GM19035 (cell line): ENCODE measurements around the gene KLK6.

Experiments
- ATAC-seq: cut with Tn5 transposase; IDR thresholded peaks from one replicate; pipeline ENCODE4 v1.9.1; 2021; ENCODE audit not compliant: unreplicated experiment

The KLK6 gene

DNA sequence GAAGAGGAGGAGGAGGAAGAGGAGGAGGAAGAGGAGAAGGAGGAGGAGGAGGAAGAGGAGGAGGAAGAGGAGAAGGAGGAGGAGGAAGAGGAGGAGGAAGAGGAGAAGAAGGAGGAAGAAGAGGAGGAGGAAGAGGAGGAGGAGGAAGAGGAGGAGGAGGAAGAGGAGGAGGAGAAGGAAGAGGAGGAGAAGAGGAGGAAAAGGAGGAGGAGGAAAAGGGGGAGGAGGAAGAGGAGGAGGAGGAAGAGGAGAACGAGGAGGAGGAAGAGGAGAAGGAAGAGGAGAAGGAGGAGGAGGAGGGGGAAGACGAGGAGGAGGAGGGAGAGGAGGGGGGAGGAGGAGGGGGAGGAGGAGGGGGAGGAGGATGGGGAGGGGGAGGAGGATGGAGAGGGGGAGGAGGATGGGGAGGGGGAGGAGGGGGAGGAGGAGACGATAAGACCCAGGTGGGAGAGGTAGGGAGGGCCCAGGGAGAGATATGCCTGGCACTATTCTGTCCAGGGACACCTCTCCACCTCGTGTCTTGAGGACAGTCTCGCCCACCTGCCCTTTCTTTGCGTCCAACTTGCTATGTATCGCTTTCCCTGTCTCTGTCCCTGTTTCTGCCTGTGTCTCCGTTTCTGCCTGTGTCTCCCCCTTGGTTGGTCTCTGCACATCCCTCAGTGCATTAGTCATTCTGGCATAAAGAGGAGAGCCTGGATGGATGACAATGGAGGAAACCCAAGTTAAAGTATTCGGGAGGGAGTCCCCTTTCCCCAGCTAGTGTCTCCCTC lies 9.5 kb downstream of the KLK6 start:
- no peak for ATAC-seq

DNA sequence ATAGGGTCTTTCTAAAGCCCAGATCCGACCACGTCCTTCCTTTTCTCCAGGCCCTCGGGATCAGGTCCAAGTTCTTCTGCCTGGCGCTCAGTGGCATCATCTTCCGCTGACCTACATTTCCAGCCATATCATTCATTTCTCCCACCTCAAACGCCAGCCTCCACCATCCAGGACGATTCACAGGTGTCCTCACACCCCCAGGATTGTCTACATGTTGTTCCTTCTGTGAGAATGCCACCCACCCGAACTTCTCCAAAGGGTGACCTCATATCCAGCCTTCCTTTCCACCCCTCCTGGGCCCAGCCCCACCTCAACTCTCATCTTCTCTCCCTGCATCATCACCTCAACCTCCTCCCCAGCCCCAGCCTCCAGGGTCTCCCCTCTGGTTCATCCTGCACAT lies 11.8 kb downstream of the KLK6 start:
- ATAC-seq: no peak

DNA sequence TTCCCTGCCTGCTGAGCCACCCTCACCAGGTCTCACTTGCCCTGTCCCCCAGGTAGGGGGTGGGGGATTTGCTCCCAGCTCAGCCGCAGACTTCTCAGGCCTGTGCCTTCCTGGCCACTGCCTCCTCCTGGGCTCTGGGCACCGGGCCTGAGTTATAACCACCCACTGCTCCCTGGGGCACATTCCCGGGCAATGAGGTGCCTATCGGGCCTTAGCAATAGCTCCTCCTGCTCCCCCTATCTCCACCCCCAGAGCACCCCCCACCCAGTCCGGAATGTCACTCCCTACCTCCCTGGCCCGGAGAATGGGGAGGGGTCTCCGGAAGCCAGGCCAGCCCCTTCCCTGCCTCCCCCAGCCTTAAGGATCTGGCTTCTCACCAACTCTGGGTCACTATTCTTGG lies 16.5 kb downstream of the KLK6 start, which contains the start of gene KLK5:
Gene KLK5, minus strand, starts transcription at position 129 of the 400 bp plus-strand sequence. CDS start 381 bp downstream, outside the sequence.
- ATAC-seq: no peak

DNA sequence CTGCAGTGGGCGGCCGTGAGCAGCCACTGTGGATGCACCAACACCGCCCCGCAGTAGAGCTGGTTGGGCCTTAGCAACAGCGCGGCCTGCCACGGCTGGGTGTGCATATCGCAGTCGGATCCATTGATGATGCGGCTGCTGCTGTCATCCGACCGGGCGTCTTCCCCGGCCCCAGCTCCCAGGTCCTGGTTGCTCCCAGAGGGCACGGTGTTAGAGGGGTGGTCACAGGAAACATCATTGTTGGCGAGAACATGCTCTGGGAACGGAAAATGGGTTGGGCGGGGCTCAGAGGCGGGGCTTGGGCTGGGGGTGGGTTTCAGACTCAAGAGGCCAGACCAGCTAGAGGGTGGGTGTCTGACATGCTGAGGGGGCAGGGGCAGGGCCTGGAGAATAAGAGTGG lies 19.5 kb downstream of the KLK6 start:
- no peak for ATAC-seq

DNA sequence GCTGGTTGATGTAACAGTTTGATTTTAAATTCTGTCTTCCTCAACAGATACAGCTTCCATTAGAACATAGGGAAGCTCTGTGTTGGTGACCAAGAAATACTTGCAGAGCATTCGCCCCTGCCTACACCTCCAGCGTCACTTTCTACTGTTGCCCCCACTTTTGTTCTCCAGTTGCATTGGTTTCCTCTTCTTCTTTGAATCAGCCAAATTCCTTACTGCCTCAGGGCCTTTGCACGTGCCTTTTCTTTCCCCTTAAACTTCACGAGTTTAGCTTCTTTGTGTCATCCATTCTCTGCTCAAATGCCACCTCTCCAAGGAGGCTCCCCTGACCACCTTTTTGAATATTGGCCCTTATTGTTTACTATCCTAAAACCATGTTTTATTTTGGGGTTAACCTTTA lies 22.3 kb downstream of the KLK6 start:
- no peak for ATAC-seq

DNA sequence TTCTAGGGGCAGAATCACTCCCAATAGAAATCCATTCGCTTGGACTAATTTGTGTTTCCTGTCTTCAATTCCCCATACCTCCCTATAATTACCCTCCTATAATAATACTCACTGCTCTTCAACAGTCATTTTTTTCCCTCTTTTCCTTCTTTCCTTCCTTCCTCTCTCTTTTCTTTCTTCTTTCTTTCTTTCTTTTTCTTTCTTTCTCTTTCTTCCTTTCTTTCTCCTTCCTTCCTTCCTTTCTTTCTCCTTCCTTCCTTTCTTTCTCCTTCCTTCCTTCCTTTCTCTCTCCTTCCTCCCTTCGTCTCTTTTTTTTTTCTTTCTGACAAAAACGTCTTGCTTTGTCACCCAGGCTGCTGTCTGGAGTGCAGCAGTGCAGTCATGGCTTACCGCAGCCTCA lies 24.6 kb downstream of the KLK6 start:
- ATAC-seq: no peak

DNA sequence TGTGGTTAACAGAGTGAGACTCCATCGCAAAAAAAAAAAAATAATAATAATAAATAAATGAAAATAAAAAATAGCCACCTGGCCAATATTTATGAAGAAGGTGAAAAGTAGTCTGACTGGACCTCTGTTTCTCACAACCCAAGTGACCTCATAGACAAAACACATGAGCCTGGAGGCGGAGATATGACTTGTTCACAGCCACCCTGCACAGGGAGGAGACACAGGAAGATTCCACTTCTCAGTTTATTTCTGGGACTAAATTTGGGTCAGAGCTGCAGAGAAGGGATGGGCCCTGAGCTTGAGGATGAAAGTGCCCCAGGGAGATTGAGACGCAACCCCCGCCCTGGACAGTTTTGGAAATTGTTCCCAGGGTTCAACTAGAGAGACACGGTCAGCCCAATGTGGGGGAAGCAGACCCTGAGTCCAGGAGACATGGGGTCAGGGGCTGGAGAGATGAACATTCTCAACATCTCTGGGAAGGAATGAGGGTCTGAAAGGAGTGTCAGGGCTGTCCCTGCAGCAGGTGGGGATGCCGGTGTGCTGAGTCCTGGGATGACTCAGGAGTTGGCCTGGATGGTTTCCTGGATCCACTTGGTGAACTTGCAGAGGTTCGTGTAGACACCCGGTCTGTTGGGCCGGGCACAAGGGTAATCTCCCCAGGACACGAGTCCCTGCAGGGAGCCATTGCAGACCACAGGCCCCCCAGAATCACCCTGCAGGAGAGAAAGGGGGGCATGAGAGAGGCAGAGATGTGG lies 26.1 kb downstream of the KLK6 start:
- ATAC-seq: no peak

DNA sequence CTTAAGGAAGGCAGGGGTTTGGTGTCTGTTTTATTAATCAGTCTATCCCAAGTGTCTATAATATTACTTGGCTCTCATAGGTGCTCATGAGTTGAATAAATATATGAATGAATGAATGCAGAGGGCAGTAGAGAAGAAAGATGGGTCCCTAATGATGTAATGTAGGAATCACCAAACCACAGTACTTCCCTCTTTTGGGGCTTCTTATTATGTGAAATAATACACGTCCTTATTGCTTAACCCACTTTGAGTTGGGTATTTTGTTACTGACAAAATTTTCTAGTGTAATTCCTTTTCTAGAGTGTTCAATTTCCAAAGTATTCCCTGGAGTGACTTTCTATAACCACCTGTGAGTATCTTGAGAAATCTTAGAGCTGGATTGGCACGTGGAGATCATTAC lies 29.8 kb downstream of the KLK6 start:
- no peak for ATAC-seq

GRCh38 chr19:50933640-50934039 lies 35.8 kb downstream of the KLK6 start:
- ATAC-seq: no peak

- no peak for ATAC-seq
Measured at GRCh38 chr19:50932690-50933083, 36.7 kb downstream of the KLK6 start.

DNA sequence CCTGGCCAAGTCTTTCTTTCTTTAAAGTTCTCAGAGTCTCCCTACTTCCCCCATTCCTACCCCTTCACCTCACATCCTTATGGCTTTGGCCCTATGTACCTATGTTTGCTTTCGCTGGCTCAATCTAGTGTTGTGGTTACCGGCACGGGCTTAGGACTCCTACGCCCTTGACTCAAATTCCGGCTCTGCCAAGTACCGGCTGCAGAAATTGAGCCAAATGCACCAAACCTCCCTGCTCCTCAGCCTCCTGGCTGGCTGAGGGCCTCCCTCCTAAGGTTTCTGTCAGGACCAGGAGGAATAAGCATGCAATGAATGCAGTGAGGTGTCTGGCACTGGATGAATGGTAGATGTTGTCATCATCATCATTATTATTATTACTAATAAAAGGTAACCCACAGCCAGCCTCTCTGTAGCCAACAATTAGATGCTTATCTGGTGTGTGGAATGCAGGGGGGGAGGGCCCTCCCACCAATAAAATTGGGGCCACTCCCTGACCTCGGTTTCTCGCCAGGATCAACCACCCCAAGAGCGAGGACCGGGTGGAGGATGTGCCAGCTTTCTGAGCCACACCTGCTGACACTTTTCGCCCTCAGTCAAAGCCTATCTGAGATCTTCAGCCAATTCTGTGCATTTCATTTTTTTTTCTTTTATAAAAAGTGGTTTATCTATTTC lies 37.2 kb downstream of the KLK6 start:
- ATAC-seq: no peak

- no peak for ATAC-seq
Measured at GRCh38 chr19:50931023-50931422, 38.4 kb downstream of the KLK6 start.

- ATAC-seq: no peak
Measured at GRCh38 chr19:50928831-50929230, 40.6 kb downstream of the KLK6 start.

DNA sequence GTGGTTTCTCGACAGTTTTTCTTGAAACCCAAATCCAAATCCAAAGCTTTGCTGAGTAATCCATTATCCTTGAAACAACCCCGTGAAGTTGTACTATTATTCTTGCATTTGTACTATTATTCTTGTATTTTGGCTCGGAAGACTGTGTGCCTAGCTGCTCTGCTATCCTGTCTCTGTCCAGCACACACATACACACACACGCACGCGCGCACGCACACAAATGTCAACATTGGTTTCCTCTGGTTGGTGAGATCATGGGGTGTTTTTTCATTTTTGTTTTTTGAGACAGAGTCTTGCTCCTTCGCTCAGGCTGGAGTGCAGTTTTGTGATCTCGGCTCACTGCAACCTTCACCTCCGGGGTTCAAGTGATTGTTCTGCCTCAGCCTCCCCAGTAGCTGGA lies 43.2 kb downstream of the KLK6 start:
- ATAC-seq: no peak

DNA sequence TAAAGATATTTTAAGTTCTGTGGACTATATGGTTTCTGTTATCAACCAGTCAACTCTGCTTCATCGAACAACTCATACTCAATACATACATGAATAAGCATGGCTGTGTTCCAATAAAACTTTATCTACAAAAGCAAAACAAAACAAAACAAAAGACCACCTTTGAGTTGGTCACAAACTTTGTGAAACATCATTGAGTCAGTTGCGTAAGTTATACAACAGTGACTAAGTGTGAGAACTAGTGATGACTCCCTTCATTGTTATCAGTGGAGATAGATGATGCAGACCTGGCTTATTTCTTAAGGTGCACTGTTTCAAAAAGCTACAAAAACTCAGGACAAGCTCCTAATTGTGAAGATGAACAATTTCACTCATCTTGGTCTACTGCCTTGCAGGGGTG lies 43.7 kb downstream of the KLK6 start:
- no peak for ATAC-seq

- ATAC-seq: no peak
Measured at GRCh38 chr19:50924586-50924985, 44.8 kb downstream of the KLK6 start.

DNA sequence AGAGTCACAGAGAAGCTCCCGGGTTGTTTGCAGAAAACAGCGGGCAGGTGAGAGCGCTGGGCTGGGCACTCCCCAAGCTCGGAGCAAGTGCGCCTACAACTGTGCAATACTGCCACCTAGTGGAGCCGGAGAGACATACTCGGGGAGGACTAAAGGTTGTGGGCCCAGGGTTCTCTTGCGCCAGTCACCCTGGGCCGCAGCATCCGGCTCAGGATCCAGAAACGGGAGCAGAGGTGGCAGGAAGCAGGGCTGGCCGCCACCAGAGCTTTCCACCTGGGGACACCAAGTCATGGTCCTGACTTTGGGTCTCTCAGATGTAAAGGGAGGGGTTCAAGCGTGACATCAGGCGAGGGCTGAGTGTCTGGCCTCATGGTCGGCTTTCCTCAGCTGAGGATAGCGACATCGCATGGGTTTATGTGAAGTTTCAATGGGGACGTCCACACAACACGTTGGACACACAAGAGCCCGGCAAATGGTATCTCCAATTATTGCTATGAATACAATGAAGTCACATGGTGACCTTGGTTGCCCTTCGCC lies 47.0 kb downstream of the KLK6 start:
- ATAC-seq: peak; percentile 71

DNA sequence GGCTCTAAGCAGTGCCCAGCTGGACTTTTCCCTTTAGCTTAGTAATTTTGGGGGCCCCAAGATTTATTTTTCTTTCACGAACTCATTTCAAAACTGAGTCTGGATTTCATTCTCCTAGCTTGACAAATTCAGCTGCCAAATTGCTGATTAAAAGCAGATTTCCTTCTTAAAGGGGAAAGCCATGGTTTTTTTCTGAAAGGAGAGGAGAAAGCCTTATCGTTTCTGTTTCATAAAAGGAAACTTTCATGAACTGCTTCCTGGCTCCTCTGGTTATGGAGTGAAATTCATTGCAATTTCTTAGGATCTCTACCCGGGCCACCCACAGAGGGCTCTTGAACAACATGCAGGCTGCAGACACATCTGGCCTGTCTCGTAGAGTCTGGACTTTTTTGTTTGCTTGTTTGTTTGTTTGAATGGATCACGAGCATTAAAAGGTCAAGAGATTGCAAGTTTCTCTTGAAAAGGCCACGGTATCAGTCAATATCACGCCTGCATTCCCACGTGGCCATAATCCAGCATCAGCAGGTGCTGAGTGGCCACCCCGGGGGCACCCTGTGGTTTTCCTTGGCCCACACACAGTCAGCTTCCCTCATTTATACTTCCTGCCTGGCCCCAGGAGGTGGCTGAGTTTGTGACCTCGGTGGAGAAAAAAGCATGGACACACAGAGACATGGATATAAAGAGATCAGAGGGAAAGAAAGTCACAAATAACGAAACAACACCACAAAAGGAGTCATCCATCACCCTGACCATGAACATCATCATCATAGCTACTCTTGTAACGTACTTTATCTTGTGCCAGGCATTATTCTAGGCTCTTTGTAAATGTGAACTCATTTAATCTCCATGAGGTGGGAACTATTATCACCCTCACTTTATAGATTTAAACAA lies 47.7 kb downstream of the KLK6 start:
- no peak for ATAC-seq

DNA sequence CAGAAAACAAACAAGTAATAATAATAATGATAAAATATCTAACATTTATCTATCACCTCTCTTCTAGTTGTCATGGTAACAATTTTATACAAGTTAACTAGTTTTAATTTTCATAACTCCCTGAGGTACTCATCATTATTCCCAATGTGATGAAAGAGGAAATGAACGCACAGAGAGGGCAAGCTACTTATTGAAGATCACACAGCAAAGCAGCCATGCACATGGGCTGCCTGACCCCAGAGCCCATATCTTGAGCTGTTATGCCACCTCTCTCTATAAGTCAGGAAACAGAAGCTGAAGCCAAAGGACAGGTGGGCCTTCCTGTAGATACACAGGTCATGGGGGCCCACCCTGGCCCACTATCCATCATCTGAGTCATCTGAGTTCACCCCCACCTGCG lies 53.3 kb downstream of the KLK6 start:
- no peak for ATAC-seq
